T-cell (primary cell): ENCODE results near the gene FAM47E. TPM values are rescaled to one million over a fixed set of nuclear protein-coding genes. Genes with fewer than 3 reads are reported as not detected.
"Not testable (repeated sequence)": the region's sequence is repeated elsewhere in the genome, so short reads cannot be mapped to it uniquely, and the experiment has no call there.

ENCODE experiments used
- ATAC-seq, 4 experiments: fragments of 200-7000 bp in 3 of 4; fragments of 150-1000 bp in 1 of 4; cut with Tn5 transposase; replicated peaks in 1 of 4; 1 replicate in 3 of 4; 2 replicates in 1 of 4; pipeline ENCODE4 v1.10.0; 2021; ENCODE audit warnings: moderate library complexity in 3 of 4, mild to moderate bottlenecking in 2 of 4, moderate number of reproducible peaks in 1 of 4
- CTCF ChIA-PET, 2 donors: fragments of 300-600 bp; sonication (Branson Sonifier 250); formaldehyde crosslinking; loops; one replicate each; lab custom pipeline; 2022; ENCODE audit warnings: antibody characterized with exemption in 2 of 2; lab: Charles Lee
- POLR2A ChIA-PET, 2 donors: fragments of 300-600 bp; sonication (Branson Sonifier 250); formaldehyde crosslinking; loops; one replicate each; lab custom pipeline; 2022; ENCODE audit warnings: antibody characterized with exemption in 2 of 2; lab: Charles Lee
- DNase-seq, 35 experiments: peaks; one replicate each; pipeline versions ENCODE4 v3.0.0 to v3.0.0-alpha.2; 2013 to 2023
- H3K27ac ChIP-seq: one replicate; pipeline ENCODE4 v1.5.1; 2013; ENCODE audit warnings: low read length
- H3K27me3 ChIP-seq, 2 experiments: replicated peaks in 1 of 2; 1 replicate in 1 of 2; 2 replicates in 1 of 2; pipeline versions ENCODE4 v1.6.1 to v1.7.0; 2013; ENCODE audit warnings: low read length in 1 of 2, mixed read lengths in 1 of 2; ENCODE audit not compliant: control insufficient read depth in 2 of 2, insufficient read depth in 2 of 2; ENCODE audit errors: extremely low read depth in 1 of 2
- H3K36me3 ChIP-seq, 2 donors: 1 replicate in 1 of 2; 2 replicates in 1 of 2; pipeline versions ENCODE4 v1.6.1 to v1.7.0; 2013; ENCODE audit warnings: low read length in 1 of 2; ENCODE audit not compliant: control insufficient read depth in 2 of 2, insufficient read depth in 1 of 2; ENCODE audit errors: extremely low read depth in 1 of 2
- H3K4me1 ChIP-seq, 2 experiments: 1 replicate in 1 of 2; 2 replicates in 1 of 2; pipeline versions ENCODE4 v1.6.1 to v1.7.0; 2013; ENCODE audit warnings: low read length in 2 of 2, mixed read lengths in 1 of 2; ENCODE audit not compliant: insufficient read depth in 2 of 2, control insufficient read depth in 1 of 2; ENCODE audit errors: extremely low read depth in 1 of 2
- H3K4me3 ChIP-seq, 2 donors: 1 replicate in 1 of 2; 2 replicates in 1 of 2; pipeline versions ENCODE4 v1.5.1 to v1.7.0; 2013; ENCODE audit warnings: mild to moderate bottlenecking in 2 of 2, low read length in 1 of 2, moderate library complexity in 1 of 2; ENCODE audit not compliant: control insufficient read depth in 1 of 2; ENCODE audit errors: extremely low read depth in 1 of 2
- H3K9me3 ChIP-seq: 2 replicates; pipeline ENCODE4 v1.7.0; 2013
- H3K27ac Mint-ChIP-seq, 2 donors: one replicate each; pipeline ENCODE4 v1.8.0; 2020 to 2021; ENCODE audit warnings: mild to moderate bottlenecking in 2 of 2, mixed read lengths in 2 of 2
- H3K27me3 Mint-ChIP-seq, 2 donors: one replicate each; pipeline ENCODE4 v1.8.0; 2021 to 2022; ENCODE audit warnings: mixed read lengths in 2 of 2
- H3K36me3 Mint-ChIP-seq: one replicate; pipeline ENCODE4 v1.8.0; 2021; ENCODE audit warnings: mixed read lengths
- H3K4me1 Mint-ChIP-seq, 3 donors: one replicate each; pipeline ENCODE4 v1.8.0; 2020 to 2022; ENCODE audit warnings: mixed read lengths in 3 of 3, mild to moderate bottlenecking in 1 of 3
- H3K4me3 Mint-ChIP-seq, 3 donors: one replicate each; pipeline ENCODE4 v1.8.0; 2020 to 2022; ENCODE audit warnings: mild to moderate bottlenecking in 3 of 3, mixed read lengths in 3 of 3, moderate library complexity in 3 of 3
- H3K9me3 Mint-ChIP-seq, 3 donors: one replicate each; pipeline ENCODE4 v1.8.0; 2020 to 2022; ENCODE audit warnings: mixed read lengths in 3 of 3
- WGBS: methylation state at CpG from one replicate; pipeline ENCODE4 v1.1.5; 2013; ENCODE audit warnings: missing lambda C conversion rate; ENCODE audit not compliant: insufficient coverage; 5-methylcytosine and 5-hydroxymethylcytosine counted together
- total RNA-seq, 35 experiments: library from RNA in 6 of 35; stranded (reverse) in 6 of 35; fragments of 120-200 nt in 1 of 35; gene quantifications; one replicate each; pipeline versions ENCODE4 v1.2.1 to v1.2.4 and lab custom pipeline; 2013 to 2026

Gene FAM47E
- total RNA-seq, 5 donors from 2014 or later (not counting 1 experiment from before 2014, with no cell fraction given): 0.19 TPM; not detected in 4

GRCh38 chr4:76279462-76279861, 27.9 kb downstream of the FAM47E start:
- H3K27me3 ChIP-seq: no peaks in the 10 kb centered on the region
- POLR2A ChIA-PET: no interaction called here
- CTCF ChIA-PET: interaction anchor here (0.6 to 1.2 kb wide), 4 partner anchors 22 to 493 kb away, joined by 3 to 4 read pairs (median 3); no protein-coding TSS in a partner anchor
- Mint-ChIP-seq H3K4me1 (no peaks in the 10 kb centered on the region), H3K9me3 (no peaks in the 10 kb centered on the region), H3K27ac (no peak overlapping the region), H3K27me3 (peaks cover 10 to 12% of the 10 kb centered on the region in 2 donors), H3K4me3 (no peak overlapping the region), H3K36me3 (no peaks in the 10 kb centered on the region)
- no peak overlapping the region for H3K27ac ChIP-seq
- no peaks in the 10 kb centered on the region for H3K36me3 ChIP-seq
- DNase-seq (peak in 14 of 35 experiments; percentile 2 to 45 (median 9)), ATAC-seq (peak in 2 of 4 experiments; percentile 50 to 53)
- H3K9me3 ChIP-seq: no peaks in the 10 kb centered on the region
- H3K4me1 ChIP-seq: peaks cover 3 to 4% of the 10 kb centered on the region in 2 experiments
- WGBS: 93% methylated on average over 2 of the region's 4 CpGs
- no peak overlapping the region for H3K4me3 ChIP-seq

- 81% methylated on average over 5 of the region's 6 CpGs for WGBS
- Mint-ChIP-seq H3K9me3 (no peaks in the 10 kb centered on the region), H3K27me3 (peaks cover 5% of the 10 kb centered on the region in 2 donors), H3K27ac (no peak overlapping the region), H3K36me3 (no peaks in the 10 kb centered on the region), H3K4me3 (no peak overlapping the region), H3K4me1 (no peaks in the 10 kb centered on the region)
- H3K36me3 ChIP-seq: no peaks in the 10 kb centered on the region
- no peaks in the 10 kb centered on the region for H3K27me3 ChIP-seq
- H3K27ac ChIP-seq: no peak overlapping the region
- H3K4me3 ChIP-seq: no peak overlapping the region
- CTCF ChIA-PET: interaction anchor here in 1 of 2 donors (0.6 kb wide), 1 partner anchor 15 kb away, joined by 3 read pairs; no protein-coding TSS in a partner anchor
- POLR2A ChIA-PET: no interaction called here
- no peak for DNase-seq
- no peak for ATAC-seq
- no peaks in the 10 kb centered on the region for H3K9me3 ChIP-seq
- H3K4me1 ChIP-seq: peaks cover 3 to 4% of the 10 kb centered on the region in 2 experiments
These were observed 29.2 kb downstream of the FAM47E start for GRCh38 chr4:76280488-76281441.

DNA sequence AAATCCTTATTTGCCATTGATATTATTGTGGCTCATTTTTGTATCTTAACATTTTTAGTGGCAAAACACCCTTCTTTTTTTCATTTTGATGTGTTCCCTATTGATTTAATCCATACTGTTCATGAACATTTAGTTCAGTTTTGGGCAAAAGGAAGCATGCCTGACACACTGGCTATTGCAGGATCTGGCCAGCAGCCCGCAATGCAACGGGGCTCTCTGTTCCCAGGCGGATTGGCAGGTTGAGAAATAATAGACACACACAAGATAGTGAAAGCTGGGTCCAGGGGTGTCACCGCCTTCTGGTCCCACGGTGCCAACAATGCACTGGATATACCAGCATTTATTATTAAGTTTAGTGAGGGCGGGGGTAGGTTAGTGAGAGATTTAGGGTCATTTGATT, 30.1 kb downstream of the FAM47E start:
- H3K9me3 Mint-ChIP-seq, POLR2A ChIA-PET, H3K27me3 ChIP-seq, H3K27ac Mint-ChIP-seq, DNase-seq, H3K4me3 Mint-ChIP-seq, H3K4me3 ChIP-seq, H3K36me3 ChIP-seq, H3K9me3 ChIP-seq, H3K27me3 Mint-ChIP-seq, CTCF ChIA-PET, ATAC-seq, H3K4me1 ChIP-seq, H3K36me3 Mint-ChIP-seq, H3K27ac ChIP-seq, H3K4me1 Mint-ChIP-seq: not testable (repeated sequence)
- 90% methylated on average over 2 of the region's 6 CpGs for WGBS

DNA sequence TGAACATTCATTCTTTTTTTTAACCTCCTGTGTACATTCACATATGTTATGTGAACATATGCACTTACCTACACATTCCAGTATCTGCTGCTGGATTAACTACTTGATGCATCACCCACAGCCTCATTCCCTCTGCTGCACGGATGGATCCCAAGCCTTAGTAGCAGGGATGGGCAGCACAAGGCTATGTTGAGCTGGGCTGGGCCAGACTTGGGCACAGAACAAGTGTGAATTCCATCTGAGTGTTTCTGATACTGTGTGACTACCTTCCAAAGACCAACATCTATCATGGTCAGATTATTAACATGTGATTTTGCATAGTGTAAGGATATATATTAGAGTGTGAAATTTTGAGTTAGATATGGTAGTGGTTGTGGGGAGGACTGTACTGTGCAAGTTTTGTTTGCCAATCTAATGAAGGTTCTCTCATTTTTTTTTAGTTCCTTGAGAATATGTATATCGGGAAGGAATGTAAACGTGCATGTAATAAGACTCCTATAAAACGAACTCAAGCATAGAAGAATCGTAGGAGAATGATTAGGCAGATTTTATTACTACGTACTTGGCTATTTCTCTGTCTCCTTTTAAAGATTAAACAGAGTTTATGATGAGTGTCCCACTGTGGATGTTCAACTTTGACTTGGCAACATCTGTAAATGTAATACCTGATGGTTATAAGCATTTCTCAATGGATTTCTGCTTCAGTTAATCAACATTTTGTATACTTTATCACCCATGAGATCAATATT, 31.6 kb downstream of the FAM47E start:
- Mint-ChIP-seq H3K4me1 (no peaks in the 10 kb centered on the region), H3K27me3 (peaks cover 0 to 3% of the 10 kb centered on the region in 2 donors), H3K27ac (no peak overlapping the region), H3K9me3 (peaks cover 0 to 4% (median 0%) of the 10 kb centered on the region in 3 donors), H3K4me3 (no peak overlapping the region), H3K36me3 (peaks cover 5% of the 10 kb centered on the region)
- POLR2A ChIA-PET: no interaction called here
- H3K27ac ChIP-seq: no peak overlapping the region
- CTCF ChIA-PET: no interaction called here
- H3K4me1 ChIP-seq: no peaks in the 10 kb centered on the region
- no peaks in the 10 kb centered on the region for H3K9me3 ChIP-seq
- H3K4me3 ChIP-seq: no peak overlapping the region
- DNase-seq: no peak
- 80% methylated on average over 1 of the region's 6 CpGs for WGBS
- no peaks in the 10 kb centered on the region for H3K36me3 ChIP-seq
- no peaks in the 10 kb centered on the region for H3K27me3 ChIP-seq
- ATAC-seq: no peak

- no peak overlapping the region for H3K4me3 Mint-ChIP-seq
- CTCF ChIA-PET: no interaction called here
These were observed 32.4 kb downstream of the FAM47E start for GRCh38 chr4:76283900-76284299.

DNA sequence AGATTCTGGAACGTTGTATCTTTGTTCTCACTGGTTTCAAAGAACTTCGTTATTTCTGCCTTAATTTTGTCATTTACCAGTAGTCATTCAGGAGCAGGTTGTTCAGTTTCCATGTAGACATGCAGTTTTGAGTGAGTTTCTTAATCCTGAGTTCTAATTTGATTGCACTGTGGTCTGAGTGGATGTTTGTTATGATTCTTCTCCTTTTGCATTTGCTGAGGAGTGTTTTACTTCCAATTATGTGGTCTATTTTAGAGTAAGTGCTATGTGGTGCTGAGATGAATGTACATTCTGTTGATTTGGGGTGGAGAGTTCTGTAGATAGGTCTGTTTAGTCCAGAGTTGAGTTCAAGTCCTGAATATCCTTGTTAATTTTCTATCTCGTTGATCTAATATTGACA, 36.3 kb downstream of the FAM47E start:
- H3K27ac Mint-ChIP-seq, H3K4me1 Mint-ChIP-seq, CTCF ChIA-PET, H3K27ac ChIP-seq, H3K4me3 ChIP-seq, H3K27me3 Mint-ChIP-seq, H3K4me1 ChIP-seq, DNase-seq, H3K9me3 ChIP-seq, POLR2A ChIA-PET, H3K36me3 ChIP-seq, H3K9me3 Mint-ChIP-seq, ATAC-seq, H3K4me3 Mint-ChIP-seq, H3K36me3 Mint-ChIP-seq: not testable (repeated sequence)
- 67% methylated on average over 2 of the region's 3 CpGs for WGBS
- peaks cover 0 to 13% of the 10 kb centered on the region in 2 experiments for H3K27me3 ChIP-seq

More at GRCh38 chr4:76283900-76284299, 32.4 kb downstream of the FAM47E start:
- ATAC-seq (no peak), DNase-seq (no peak)
- Histone ChIP-seq H3K27ac (no peak overlapping the region), H3K4me1 (no peaks in the 10 kb centered on the region), H3K27me3 (no peaks in the 10 kb centered on the region), H3K4me3 (no peak overlapping the region), H3K36me3 (no peaks in the 10 kb centered on the region), H3K9me3 (no peaks in the 10 kb centered on the region)
- POLR2A ChIA-PET: no interaction called here
- WGBS: 90% methylated on average over 2 of the region's 4 CpGs
- H3K27me3 Mint-ChIP-seq: peaks cover 0 to 3% of the 10 kb centered on the region in 2 donors
- peaks cover 0 to 4% (median 0%) of the 10 kb centered on the region in 3 donors for H3K9me3 Mint-ChIP-seq
- peaks cover 5% of the 10 kb centered on the region for H3K36me3 Mint-ChIP-seq
- H3K4me1 Mint-ChIP-seq: no peaks in the 10 kb centered on the region
- no peak overlapping the region for H3K27ac Mint-ChIP-seq
